22Rv1 (cell line): ENCODE data around the gene SNX24.

Source experiments
- CTCF ChIP-seq: fragments of 450-650 bp; IDR thresholded peaks from 2 replicates; pipeline ENCODE4 v1.5.1; 2017; ENCODE audit warnings: mild to moderate bottlenecking
- ZFX ChIP-seq: fragments of 450-650 bp; IDR thresholded peaks from 2 replicates; pipeline ENCODE4 v1.6.1; 2017; ENCODE audit warnings: antibody characterized with exemption, borderline replicate concordance

DNA sequence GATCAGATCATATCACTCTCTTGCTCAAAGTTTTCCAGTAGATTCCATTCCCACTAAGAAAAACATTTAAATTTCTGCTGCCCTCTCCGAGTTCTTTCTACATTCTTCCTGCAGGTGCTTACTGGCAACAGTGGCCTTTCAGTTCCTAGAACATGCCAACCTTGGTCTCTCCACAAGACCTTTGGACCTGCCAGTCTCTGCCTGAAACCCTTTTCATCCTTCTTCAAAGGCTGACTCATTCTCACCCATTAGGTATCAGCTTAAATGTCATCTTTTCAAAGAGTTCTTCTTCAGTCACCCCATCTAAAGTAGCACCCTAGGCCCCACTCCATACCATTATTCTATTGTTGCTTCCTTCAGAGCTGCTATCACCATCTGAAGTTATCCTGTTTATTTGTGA, 169.3 kb downstream of the SNX24 start:
- TF ChIP-seq CTCF (no peak), ZFX (no peak)
